Measurements from ENCODE around the gene HINFP.
"Not testable (repeated sequence)": the region's sequence is repeated elsewhere in the genome, so short reads cannot be mapped to it uniquely, and the experiment has no call there.

The HINFP gene

DNA sequence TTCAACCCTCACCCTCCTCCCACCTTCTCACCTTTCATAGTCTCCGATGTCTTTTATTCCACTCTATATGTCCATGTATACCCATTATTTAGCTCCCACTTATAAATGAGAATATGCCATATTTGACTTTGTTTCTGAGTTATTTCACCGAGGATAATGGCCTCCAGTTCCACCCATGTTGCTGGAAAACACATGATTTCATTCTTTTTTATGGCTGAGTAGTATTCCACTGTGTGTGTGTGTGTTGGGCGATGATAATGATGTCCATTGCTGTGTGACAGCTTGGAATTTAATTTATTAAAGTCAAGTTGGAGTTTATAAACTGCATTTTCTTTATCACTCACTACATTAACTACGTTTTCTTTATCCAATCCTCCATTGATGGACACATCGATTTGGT, 3.2 kb upstream of the HINFP start:
- no peak for FAIRE-seq

DNA sequence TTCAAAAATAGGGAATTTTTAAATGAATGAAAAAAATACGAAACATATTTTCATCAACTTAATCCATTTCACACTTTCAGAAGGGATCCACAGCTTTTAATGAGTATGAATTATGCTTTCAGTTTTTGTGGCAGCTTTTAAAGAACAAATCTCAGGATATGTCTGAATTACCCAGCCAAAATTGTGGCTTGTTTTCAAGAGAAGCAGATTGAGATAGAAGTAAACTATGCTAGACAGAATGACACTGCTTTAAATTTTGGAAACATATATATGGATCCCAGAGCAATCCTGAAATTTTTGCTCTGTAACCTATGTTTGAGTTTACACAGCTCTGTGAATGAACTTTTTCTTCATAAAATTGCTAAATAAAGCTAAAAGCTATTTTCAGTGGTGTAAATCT, 2.4 kb upstream of the HINFP start:
- FAIRE-seq = no peak

DNA sequence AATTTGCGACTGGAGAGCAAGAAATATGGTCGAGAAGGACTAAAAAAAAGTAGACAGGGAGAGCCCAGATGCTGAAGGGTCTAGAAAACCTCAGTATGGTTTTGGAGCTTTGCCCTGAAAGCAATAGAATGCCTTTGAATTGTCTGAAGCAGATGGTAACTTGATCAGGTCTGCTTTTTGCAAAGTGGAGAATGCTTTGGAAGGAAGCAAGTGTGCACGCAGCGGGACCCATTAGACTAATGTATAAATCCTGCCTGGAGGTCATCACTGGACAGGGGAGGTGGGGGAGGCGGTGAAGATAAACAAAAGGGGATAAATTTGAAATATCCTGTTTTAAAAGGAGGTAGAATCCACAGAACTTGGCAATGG, 757 bp upstream of the HINFP start:
- no peak for FAIRE-seq

DNA sequence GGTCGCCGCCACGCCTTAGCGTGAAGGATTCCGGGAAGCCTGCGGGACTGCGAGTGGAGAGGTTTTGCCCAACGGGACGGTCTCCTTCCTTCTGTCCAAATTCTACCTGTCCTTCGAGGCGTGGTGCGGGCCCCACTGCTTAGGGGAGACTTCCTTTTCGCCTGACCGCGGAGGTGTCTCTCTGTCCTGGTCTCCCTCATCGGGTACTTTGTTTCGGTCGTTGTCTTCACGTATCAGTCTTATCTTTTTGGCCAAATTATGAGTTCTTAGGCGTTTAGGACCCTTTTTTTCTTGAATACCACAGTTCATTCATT, 388 bp downstream of the HINFP start:
- no peak for FAIRE-seq

DNA sequence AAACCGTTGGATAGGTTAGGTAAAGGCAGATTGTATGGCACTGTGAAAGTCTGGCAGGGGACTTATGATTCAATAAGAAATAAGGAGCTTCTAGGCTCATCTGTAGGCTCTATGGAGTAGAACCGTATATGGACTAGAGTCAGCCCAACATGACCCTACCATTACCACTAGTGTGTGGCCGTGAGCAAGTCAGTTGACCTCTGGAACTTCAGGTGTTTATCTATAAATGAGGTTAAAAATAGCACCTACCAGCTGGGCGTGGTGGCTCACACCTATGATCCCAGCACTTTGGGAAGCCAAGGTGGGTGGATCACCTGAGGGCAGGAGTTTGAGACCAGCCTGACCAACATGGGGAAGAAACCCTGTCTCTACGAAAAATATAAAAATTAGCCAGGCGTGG, 4.4 kb downstream of the HINFP start:
- no peak for FAIRE-seq

DNA sequence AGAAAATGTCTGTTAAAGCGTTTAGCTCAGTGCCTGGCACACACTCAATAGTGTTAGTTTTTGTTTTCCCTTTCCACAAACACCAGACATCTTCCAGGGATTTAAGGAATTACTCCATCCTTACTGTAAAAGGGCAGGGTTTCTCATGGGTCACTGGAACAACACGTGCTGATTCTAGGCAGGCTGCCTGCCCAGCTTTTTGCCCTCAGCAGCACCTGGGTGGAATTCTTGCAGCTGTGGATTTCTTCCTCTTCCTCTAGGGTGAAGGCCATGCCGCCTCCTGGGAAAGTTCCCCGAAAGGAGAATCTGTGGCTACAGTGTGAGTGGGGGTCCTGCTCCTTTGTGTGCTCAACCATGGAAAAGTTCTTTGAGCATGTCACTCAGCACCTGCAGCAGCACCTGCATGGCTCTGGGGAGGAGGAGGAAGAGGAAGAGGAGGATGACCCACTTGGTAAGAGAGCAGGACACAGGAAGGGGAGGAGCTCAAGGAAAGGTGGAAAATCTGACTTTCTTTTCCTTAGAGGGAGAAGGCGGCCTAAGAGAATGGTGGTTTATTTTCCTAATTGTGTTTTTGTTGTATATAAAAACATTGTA, 5.4 kb downstream of the HINFP start:
- no peak for FAIRE-seq

DNA sequence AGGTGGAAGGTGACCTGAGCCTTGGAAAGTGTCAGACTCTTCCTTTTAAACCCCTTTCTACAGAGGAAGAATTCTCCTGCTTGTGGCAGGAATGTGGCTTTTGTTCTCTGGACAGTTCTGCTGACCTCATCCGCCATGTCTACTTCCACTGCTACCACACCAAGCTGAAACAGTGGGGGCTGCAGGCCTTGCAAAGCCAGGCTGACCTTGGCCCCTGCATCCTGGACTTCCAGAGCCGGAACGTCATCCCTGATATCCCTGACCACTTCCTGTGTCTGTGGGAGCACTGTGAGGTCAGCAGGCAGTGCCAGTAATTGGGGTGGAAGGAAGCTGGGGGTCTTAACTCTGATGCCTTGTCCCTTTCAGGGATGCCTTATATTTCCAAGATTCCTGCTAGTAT, 9.3 kb downstream of the HINFP start:
- FAIRE-seq = no peak

DNA sequence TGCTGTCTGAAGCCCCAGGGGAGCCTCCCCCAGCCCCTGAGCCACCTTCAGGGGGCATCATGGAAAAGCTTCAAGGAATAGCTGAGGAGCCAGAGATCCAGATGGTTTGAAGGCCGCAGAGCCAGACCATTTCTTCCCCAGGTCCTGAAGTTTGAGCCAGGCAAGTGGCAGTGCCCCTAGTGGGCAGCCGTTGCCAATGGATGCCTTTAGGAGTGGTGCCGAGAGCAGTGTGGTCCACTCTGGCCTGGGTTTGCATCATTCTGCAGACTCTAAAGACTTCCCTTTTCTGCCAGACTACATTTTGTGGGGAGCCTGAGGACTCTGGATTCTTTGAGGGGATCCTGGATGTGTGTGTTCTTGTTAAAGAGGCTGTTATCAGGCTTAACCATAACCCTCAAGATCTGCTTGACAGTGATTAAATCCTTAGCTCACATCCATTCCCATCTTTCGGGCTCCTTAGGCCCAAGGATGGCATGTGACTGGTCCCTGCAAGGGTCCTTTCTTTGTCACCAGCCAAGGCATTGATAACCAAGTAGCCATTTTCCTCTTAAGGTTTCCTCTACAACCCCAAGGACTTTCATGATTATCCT, 13.1 kb downstream of the HINFP start:
- no peak for FAIRE-seq

DNA sequence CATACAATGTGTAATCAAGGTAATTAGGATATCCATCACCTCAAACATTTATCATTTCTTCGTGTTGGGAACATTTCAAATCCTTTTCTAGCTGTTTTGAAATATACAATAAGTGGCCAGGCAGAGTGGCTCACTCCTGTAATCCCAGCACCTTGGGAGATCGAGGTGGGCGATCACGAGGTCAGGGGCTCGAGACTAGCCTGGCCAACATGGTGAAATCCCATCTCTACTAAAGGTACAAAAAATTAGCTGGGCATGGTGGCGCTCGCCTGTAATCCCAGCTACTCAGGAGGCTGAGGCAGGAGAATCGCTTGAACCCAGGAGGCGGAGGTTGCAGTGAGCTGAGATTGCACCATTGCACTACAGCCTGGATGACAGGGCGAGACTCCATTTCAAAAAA, 17.9 kb downstream of the HINFP start:
- not testable (repeated sequence) for FAIRE-seq

DNA sequence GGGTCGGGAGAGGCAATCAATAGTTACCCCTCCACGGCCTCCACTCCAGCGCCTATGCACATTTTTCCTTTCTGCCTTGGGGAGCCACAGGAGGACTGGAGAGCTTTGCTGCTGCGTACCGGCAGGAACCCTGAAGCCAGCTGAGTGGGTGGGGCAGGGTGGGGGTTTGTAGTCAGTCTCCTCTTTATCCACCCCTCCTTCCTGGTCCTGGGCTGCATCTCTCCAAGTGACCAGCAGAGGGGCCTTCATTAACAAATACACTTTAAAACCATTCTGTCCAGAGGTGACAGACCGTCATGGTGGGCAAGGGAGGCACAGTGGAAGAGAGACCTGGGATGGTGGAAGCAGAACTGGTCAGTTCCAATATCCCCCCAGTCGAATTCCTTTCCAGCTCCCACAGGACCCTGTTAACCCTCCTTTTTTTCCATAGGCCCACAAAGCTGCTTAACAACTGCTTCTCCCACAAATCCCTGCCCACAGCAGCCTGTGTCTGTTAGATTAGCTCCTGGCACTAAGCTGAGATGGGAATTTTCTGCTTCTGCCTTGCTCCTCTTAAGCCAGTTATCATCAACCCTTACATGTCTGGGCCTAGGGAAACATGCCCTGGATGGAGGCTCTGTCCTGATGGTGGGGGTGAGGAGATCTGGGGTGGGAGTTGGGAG, 23.6 kb downstream of the HINFP start:
- FAIRE-seq = no peak

DNA sequence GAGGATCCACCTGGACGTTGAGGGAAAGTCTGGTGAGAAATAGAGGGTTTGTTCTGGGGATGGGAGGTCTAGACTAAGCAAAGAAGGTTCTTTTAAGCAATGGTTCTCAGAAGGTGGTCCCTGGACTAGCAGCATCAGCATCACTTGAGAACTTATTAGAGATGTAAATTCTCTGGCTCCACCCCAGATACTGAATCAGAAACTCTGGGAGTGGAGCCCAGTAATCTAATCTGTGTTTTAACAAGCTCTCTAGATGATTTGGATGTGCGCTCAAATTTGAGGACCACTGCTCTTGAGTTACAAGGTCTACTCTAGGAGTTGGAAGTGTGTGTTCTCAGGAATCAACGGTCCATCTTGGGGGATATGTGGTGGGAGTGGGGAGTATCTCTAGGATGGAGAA, 24.2 kb downstream of the HINFP start:
- no peak for FAIRE-seq

DNA sequence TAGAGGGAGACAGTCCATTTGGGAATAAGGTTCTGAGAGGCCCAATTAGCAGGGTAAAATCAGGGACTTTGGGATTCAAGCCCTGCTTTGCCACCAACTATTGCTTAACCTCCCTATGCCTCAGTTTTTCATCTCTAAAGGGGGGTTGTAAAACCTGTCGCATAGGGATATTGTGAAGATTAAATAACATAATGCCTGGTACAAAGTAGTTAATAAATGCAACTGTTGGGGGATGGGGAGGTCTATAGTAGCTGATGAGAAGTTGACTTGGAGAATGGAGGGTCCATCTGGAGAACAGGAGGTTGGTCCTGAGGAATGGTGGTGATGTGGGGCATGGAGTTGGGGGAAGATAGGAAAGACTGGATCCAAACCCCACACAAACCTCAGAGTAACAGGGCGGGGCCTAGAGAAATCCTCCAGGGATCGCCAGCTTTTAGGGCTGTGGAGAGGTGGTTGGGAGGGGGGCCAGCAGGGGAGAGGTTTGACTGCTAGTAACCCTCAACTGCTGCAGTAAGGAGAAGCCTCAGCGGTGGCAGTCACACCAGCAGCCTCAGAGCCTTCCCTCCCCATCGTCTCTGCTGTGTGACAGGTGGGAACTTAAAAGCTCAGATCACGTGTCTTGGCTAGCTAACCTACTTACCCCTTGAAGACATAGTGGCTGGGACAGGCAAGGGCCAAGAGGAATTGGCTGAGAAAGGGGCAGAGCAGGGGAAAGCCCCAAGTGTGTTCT, 26.4 kb downstream of the HINFP start:
- FAIRE-seq = no peak

DNA sequence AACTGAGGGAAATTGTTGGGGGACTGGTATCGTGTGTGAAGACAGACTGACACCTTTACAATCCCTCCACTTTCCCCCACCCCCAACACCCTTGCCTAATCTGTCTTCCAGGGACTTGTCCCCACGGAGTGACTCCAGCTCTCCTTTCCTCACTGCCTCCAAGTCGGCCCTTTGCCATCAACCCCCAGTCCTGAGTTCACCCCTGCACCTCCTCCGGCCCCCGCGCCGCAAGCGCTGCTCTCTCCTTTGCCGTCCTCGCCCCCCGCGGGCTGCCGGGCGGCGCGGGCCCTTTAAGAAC, 27.3 kb downstream of the HINFP start:
- FAIRE-seq = no peak

DNA sequence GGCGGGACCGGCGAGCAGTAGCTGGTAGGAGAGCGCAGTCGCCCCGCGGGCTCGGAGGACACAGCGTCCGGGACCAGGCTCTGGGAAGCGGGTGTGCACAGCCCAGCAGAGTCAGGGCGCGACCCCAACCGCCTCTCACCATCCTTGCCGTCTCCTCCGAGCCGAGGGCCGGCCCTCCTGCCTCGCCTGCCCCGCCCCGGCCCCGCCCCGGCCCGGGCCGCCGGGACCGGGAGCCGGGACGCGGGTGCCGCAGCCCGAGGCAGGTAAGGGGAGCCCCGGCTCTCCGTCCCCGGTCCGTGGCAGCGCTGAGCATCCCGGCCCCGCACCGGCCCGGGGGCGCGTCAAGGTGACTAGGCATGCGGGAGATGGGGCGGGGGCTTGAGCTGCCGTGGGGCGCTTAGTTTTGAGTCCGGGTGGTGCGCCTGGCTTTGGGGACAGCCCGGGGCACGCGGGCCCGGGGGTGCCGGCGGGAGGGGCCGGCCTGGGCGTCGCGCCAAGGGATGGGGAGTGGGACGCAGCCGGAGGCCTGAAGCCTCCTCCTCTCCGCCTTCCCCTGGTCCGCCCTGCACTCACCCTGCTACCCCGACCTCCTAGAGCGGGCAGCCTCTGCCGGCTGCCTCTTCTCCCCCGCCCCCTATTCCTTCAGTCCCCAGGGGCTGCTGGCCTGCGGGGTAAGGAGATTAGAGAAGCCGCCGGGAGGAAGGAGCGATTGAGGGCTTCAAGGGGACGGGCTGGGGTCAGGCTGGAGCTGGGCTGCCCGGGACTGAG, 27.8 kb downstream of the HINFP start, which contains the start of gene ABCG4:
ABCG4 (plus strand) TSS at position 35 of the 768 bp plus-strand sequence. CDS start 914 bp downstream, outside the sequence.
- no peak for FAIRE-seq

DNA sequence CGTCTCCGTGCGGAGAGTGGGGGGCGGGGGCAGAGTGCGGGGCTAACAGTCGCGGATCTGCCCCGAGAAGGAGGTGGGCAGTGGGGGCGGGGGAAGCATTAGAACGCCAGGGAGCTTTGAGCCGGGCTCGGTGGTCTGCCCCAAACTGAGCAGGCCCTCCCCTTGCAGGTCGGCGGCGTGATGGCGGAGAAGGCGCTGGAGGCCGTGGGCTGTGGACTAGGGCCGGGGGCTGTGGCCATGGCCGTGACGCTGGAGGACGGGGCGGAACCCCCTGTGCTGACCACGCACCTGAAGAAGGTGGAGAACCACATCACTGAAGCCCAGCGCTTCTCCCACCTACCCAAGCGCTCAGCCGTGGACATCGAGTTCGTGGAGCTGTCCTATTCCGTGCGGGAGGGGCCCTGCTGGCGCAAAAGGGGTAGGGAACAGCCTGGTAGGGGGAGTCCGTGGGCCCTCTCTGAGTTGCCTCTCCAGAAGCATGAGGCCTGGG, 28.5 kb downstream of the HINFP start:
- no peak for FAIRE-seq

DNA sequence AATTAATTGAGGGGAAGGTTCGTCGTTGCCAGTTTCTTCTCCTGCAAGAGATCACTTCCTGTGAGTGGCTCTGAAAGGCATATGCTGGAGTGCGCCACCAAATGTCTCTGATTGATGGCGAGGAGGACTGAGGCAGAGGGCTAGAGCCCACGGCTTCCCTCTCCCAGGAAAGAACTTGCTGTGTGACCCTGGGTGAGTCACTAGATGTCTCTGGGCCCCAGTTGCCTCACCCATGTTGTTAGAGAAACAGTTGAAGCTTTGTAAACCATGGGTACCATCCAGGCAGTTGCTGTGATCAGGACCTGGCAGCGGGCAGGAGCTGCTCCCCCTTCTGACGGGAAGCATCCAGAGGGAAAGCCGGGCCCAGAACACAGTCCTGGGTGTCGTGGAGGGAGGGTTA, 30.7 kb downstream of the HINFP start:
- no peak for FAIRE-seq

DNA sequence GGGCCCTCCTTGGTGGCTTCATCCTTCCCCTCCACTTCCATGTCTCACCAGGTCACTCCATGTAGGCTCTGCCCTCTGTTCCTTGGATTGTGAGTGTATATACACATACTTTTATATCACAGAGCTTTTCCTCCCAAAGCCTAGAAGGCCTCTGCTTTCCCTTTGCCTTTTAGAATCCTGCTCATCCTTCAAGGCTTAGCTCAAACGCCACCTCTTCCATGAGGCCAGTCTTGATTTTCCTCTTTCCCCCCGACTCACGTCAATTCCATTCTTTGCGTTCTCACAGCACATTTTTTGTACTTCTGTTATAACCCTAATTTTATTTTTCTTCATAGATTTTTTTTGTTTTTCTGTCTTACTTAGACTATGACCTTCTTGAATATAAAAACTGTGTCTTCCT, 31.2 kb downstream of the HINFP start:
- no peak for FAIRE-seq

DNA sequence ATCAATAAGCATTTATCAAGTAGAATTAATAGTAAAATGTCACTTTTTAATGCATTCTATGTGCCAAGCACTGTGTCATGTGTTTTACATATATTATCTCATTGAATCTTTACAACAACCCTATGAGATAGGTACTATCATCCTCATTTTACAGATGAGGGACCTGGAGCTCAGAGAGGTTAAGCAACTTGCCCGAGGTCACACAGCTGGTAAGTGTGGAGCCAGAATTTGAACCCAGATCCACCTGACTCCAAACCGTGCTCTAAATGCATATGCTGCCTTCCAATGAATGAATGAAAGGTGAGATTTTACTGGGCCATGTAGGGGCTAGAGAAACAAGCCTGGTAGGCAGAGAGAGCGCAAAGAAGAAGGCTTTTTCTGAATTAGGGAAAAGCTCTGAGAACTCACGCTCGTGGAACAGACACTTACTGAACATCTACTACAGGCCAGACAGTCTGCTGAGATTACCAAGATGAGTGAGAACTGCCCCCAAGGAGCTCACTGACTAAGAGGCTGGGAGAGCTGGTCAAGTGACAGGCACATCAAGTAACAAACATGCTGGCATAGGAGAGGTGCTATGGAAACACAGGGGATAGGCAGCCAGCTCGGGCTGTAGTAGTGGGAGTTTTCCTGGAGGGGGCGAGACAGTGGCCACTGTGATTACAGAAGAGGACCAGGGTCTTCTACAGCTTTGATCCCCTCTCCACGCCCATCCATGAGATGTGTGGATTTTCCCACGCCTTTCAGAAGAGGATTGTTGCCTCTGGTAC, 31.9 kb downstream of the HINFP start:
- no peak for FAIRE-seq

DNA sequence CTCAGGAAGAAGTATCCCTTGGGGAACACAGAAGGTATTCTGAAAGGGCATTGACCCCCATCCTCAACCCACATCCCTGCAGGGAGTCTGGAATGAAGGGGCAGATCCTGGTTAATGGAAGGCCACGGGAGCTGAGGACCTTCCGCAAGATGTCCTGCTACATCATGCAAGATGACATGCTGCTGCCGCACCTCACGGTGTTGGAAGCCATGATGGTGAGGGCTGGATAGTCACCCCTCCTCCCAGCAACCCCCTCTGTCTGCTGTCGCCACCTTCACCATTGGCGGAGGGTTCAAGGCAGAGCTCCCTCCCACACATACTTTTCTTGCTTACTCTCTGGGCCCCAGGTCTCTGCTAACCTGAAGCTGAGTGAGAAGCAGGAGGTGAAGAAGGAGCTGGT, 32.8 kb downstream of the HINFP start:
- FAIRE-seq = no peak

DNA sequence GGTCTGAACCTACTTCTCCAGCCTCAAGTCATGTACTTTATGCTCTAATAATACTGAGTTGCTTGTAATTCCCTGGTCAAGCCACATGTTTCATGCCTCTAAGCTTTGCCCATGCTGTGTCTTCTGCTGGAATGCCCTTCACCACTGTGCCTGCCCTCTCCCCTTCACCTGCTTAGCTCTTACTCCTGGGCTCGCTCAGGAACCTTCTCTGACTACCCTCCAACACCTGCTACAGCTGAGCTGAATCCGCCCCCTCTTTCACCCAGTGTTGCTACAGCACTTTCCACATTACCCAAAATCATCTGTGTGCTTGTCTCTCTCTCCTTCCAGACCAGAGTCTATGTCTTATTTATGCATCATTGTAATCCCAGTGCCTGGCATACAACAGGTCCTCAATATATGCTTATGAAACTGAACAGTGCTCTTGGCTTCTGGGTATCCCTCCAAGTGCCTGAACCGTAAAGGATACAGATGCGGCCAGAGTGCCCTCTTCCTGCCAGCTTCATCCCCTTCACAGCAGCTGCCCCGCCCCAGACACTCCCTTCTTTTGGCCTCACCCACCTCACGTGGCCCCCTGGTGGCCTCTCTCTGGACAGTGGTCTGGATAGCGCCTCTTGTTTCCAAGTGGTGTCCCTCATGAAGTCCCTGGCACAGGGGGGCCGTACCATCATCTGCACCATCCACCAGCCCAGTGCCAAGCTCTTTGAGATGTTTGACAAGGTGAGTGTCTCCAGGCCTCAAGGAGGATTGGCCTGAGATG, 34.5 kb downstream of the HINFP start:
- FAIRE-seq = no peak

DNA sequence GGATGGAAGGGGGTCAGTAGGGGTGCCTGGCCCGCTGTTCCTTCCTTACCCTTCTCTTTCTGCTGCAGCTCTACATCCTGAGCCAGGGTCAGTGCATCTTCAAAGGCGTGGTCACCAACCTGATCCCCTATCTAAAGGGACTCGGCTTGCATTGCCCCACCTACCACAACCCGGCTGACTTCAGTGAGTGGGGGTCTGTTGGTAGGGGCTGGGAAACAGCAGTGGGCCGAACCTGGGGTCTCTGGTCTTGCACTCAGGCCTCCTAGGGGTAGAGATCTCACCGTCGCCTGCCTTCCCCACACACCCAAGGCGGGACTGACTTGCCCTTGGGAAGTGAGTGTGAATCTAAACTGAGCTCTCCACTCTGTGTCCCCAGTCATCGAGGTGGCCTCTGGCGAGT, 35.1 kb downstream of the HINFP start:
- no peak for FAIRE-seq

DNA sequence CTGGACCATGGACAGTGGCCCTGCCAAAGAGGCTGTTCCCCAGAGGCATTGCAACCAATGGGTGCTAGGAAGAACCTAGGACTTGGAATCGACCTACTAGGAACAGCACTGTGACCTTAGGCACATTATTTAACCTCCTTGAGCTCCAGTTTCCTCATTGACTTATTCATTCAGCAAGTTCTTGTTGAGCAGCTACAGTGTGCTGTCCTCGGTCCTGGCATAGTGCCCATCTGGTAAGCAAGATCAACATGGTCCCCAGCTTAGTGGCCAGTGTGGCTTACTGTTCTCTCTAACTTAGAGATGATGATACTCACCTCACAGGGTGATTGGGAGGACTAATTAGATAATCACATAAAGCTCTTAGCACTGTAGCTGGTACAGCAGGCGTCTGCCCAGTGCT, 35.7 kb downstream of the HINFP start:
- no peak for FAIRE-seq

All from TTC549 (cell line).